ENCODE results near the gene LMTK3. TPM values are rescaled to one million over a fixed set of nuclear protein-coding genes. Genes with fewer than 3 reads are reported as not detected.

The LMTK3 gene
- total RNA-seq, 1 experiment from 2014 or later, result not detected

DNA sequence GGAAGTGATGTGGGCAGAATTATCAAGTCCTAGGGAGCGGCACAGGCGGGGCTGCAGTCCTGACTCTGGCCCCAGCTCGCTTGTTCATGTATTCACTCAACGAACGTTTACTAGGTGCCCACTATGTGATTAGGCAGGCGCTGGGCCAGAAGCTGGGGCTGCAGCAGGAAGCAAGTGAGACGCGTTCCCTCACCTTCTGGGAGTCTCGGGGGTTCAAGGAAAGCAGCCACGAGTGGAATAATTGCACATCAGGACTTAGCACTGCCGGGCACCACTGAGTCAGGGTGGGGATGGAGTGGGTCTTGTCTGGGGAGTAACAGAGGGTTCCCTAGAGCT is 2.5 kb upstream of the LMTK3 start:
- no peak for DNase-seq
- H3K9ac ChIP-seq (ENCODE audit: low read length), result peak overlapping the region; percentile 85
- H3K9me3 ChIP-seq (ENCODE audit: low read length), result no peaks in the 10 kb centered on the region
- H2AFZ ChIP-seq (ENCODE audit: low read length), result peak overlapping the region; percentile 98
- H3K4me3 ChIP-seq (ENCODE audit: low read length), result peak overlapping the region; percentile 78; the same call in 1 of the 2 replicates
- H3K4me2 ChIP-seq (ENCODE audit: low read depth, low read length, poor library complexity, severe bottlenecking), result peak overlapping the region; percentile 94
- peaks cover 26% of the 10 kb centered on the region for H3K4me1 ChIP-seq (ENCODE audit: low read length)
- H3K79me2 ChIP-seq (ENCODE audit: low read length), result no peaks in the 10 kb centered on the region
- H3K9me2 ChIP-seq (replicated peaks; ENCODE audit: insufficient read depth, low read length), result no peaks in the 10 kb centered on the region
- no peaks in the 10 kb centered on the region for H3K36me3 ChIP-seq (ENCODE audit: insufficient read depth, low read length)
- H3K27ac ChIP-seq (ENCODE audit: low read length), result no peak overlapping the region
- H4K20me1 ChIP-seq (ENCODE audit: insufficient read depth, low read depth, low read length), result no peaks in the 10 kb centered on the region
- no peaks in the 10 kb centered on the region for H3K27me3 ChIP-seq (ENCODE audit: low read length)

DNA sequence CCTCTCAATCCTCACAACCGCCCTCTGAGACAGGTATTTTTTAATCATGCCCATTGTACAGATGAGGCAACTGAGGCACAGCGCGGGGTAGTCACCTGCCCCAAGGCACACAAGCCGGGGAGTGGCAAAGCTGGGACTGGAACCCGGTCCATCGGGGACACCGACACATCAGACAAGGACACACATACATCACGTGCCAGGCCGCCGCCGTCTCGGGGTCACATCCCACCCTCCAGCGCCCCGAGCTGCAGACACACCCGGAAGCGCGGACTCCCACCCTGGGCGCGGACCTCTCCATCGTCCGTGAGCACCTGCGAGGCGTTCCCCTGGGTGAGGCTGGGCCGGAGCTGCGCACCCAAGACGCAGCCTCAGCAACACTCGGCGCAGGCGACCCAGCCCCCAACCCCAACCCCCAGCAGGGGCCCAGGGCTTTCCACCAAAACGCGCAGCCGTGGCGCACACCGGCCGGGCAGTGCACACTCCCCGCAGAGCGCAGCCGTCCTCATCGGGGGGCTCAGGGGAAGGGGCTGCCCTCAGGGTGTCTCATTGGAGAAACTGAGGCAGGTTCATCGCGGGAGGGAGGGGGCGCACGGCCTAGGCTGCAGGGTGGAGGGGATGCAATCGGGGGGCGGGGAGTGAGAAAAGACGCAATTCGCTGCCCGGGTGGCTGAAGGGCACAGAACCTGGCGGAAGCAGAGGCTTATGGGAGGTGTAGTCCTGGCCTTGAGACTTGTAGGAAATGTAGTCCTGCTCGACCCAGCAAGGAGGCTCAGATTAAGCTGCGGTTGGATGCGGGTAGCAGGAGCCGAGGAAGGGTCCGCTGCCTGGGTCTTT is 1.9 kb upstream of the LMTK3 start:
- Histone ChIP-seq H3K27ac (ENCODE audit: low read length) (0 out of 2 replicates have a peak overlapping the region, but pooled peaks have one; percentile 32), H3K9me3 (ENCODE audit: low read length) (no peaks in the 10 kb centered on the region), H3K4me1 (ENCODE audit: low read length) (peaks cover 26% of the 10 kb centered on the region), H4K20me1 (ENCODE audit: insufficient read depth, low read depth, low read length) (no peaks in the 10 kb centered on the region), H2AFZ (ENCODE audit: low read length) (peak overlapping the region; percentile 98), H3K27me3 (ENCODE audit: low read length) (no peaks in the 10 kb centered on the region), H3K79me2 (ENCODE audit: low read length) (no peaks in the 10 kb centered on the region), H3K4me2 (ENCODE audit: low read depth, low read length, poor library complexity, severe bottlenecking) (peak overlapping the region; percentile 94), H3K4me3 (ENCODE audit: low read length) (peak overlapping the region; percentile 78), H3K9ac (ENCODE audit: low read length) (peak overlapping the region; percentile 85), H3K36me3 (ENCODE audit: insufficient read depth, low read length) (no peaks in the 10 kb centered on the region), H3K9me2 (replicated peaks; ENCODE audit: insufficient read depth, low read length) (no peaks in the 10 kb centered on the region)
- DNase-seq, result peak; percentile 92

DNA sequence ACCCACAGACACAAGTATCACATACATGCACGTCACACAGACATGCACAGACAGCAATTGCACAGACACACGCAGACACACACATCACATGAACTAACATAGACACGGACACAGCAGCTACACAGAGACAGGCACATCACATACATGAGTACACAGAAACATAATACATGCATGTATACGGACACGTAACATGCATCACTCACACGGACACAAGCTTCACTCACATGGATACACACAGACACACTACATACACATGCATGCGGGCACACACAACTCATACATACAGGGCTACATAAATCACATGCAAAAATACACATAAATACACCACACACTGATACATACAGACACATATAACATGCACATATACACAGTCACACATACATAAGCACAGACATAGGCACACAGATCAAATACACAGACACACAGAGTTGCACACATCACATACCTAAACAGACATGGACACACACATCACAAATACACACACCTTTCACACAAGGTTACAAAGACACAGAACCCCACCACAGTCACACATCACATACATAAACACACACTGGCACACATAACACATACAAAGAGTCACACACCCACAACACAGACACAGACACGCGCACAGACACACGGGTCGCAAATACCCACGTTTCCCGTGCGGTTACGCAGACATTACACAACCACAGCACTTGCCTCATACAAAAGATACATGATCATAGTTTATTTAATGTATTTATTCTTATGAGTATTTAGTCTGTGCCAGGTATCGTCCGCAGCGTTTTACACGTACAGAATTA is 1.1 kb upstream of the LMTK3 start:
- Histone ChIP-seq H3K36me3 (ENCODE audit: insufficient read depth, low read length) (no peaks in the 10 kb centered on the region), H3K27ac (ENCODE audit: low read length) (no peak overlapping the region), H3K79me2 (ENCODE audit: low read length) (no peaks in the 10 kb centered on the region), H3K9me2 (replicated peaks; ENCODE audit: insufficient read depth, low read length) (no peaks in the 10 kb centered on the region), H3K4me3 (ENCODE audit: low read length) (peak overlapping the region; percentile 78), H3K9ac (ENCODE audit: low read length) (peak overlapping the region; percentile 85), H3K4me1 (ENCODE audit: low read length) (peaks cover 26% of the 10 kb centered on the region), H3K9me3 (ENCODE audit: low read length) (no peaks in the 10 kb centered on the region), H3K27me3 (ENCODE audit: low read length) (no peaks in the 10 kb centered on the region), H4K20me1 (ENCODE audit: insufficient read depth, low read depth, low read length) (no peaks in the 10 kb centered on the region), H3K4me2 (ENCODE audit: low read depth, low read length, poor library complexity, severe bottlenecking) (peak overlapping the region; percentile 94), H2AFZ (ENCODE audit: low read length) (peak overlapping the region; percentile 98; the same call in 1 of the 2 replicates)
- no peak for DNase-seq

DNA sequence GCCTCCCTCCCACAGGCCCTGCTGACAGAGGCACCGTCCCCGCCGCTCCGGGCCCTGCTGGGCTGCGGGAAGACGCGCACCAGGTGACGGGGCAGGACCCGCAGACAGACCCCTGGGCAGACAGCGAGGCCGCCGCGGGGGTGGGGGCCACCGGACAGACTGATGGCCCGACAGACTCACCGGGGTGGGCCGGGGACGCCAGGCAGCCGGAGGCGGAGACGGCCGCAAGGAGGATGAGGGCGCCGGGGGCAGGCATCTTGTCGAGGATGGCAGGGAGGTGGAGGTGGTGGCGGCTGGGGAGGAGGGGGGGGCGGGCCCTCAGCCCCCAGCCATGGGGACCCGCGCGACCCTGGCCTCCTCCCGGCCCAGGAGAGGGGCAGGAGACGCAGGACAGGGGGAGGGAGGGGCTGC is 309 bp downstream of the LMTK3 start:
- no peaks in the 10 kb centered on the region for H3K9me3 ChIP-seq (ENCODE audit: low read length)
- H3K9ac ChIP-seq (ENCODE audit: low read length), result no peak overlapping the region
- no peaks in the 10 kb centered on the region for H3K9me2 ChIP-seq (replicated peaks; ENCODE audit: insufficient read depth, low read length)
- no peaks in the 10 kb centered on the region for H3K36me3 ChIP-seq (ENCODE audit: insufficient read depth, low read length)
- H4K20me1 ChIP-seq (ENCODE audit: insufficient read depth, low read depth, low read length), result no peaks in the 10 kb centered on the region
- no peak for DNase-seq
- peaks cover 23% of the 10 kb centered on the region for H3K4me1 ChIP-seq (ENCODE audit: low read length)
- no peak overlapping the region for H3K4me3 ChIP-seq (ENCODE audit: low read length)
- no peak overlapping the region for H3K27ac ChIP-seq (ENCODE audit: low read length)
- no peaks in the 10 kb centered on the region for H3K27me3 ChIP-seq (ENCODE audit: low read length)
- H2AFZ ChIP-seq (ENCODE audit: low read length), result no peak overlapping the region
- H3K79me2 ChIP-seq (ENCODE audit: low read length), result no peaks in the 10 kb centered on the region
- H3K4me2 ChIP-seq (ENCODE audit: low read depth, low read length, poor library complexity, severe bottlenecking), result no peak overlapping the region

DNA sequence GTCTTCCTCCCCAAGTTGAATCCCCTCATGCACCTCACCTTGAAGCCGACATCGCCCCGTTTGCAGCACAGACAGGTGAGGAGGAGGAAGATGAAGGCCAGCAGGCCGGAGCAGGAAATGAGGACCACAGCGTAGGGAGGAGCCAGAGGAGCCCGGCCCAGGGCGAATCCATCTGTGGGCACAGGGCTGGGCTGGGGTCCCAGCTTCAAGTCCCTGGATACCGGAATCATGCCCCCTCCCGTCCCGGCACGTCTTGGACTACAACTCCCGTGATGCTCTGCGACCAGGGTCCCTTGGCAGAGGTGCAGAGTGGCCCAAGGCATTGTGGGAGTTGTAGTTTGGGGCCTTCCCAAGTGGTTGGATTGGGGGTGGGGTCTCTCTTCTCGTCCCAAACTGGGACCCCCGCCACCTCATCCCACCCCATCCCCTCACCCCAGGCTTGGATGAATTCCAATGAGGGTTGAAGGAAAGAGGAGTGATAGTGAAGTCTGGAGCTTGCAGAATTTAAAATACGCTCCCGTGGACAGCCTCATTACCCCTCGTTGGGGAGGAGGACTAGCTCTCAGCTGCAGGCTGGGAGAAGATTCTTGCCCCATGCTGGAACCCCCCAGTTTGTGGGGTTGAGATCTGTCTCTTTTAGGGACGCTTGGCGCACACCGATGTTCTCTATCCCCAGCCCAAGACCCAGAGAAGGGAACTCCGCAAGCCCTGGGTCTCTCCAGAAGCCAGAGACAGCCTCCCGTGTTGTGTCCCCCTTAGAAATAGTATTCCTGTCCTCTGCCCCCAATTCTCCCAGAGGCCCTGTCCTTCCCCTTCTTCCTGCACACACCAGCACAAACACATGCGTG is 990 bp downstream of the LMTK3 start:
- no peak overlapping the region for H3K4me2 ChIP-seq (ENCODE audit: low read depth, low read length, poor library complexity, severe bottlenecking)
- H3K27ac ChIP-seq (ENCODE audit: low read length), result no peak overlapping the region
- H3K36me3 ChIP-seq (ENCODE audit: insufficient read depth, low read length), result no peaks in the 10 kb centered on the region
- no peaks in the 10 kb centered on the region for H4K20me1 ChIP-seq (ENCODE audit: insufficient read depth, low read depth, low read length)
- no peaks in the 10 kb centered on the region for H3K9me2 ChIP-seq (replicated peaks; ENCODE audit: insufficient read depth, low read length)
- H2AFZ ChIP-seq (ENCODE audit: low read length), result no peak overlapping the region
- peak; percentile 76 for DNase-seq
- no peaks in the 10 kb centered on the region for H3K79me2 ChIP-seq (ENCODE audit: low read length)
- no peaks in the 10 kb centered on the region for H3K9me3 ChIP-seq (ENCODE audit: low read length)
- no peaks in the 10 kb centered on the region for H3K27me3 ChIP-seq (ENCODE audit: low read length)
- H3K9ac ChIP-seq (ENCODE audit: low read length), result no peak overlapping the region
- H3K4me1 ChIP-seq (ENCODE audit: low read length), result peaks cover 23% of the 10 kb centered on the region
- no peak overlapping the region for H3K4me3 ChIP-seq (ENCODE audit: low read length)

DNA sequence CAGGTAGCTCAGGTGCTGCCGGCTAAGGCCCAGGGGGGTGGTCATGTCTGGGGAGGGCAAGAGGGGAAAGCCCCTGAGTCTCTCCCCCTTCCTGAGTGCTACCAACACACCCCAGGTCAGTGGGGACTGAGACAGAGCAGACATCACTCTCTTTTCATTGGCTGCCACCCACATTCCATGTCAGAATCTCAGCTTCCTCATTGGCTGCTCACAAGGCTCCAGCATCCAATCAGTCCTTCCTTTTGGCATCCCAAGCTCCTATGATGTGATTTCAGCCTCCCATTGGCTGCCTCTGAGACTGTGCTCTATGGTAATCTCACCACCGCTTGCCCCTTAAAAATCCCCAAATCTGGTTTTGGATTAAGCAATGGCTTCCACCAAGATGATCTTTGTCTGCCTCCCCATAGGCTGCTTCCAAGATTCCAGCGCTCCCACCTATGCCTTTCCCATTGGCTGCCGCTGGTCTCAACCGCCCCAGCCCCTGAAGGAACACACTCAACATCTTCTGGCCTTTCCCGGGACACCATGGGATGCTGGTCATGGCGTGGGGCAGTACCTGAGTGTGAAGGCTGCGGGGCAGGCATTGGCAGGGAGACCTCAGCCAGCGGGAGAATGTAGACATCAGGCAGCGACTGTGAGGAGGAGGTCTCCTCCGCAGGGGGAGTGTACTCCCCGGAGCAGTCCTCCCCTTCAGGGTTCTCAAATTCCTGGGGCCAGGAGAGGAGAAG is 2.0 kb downstream of the LMTK3 start:
- no peaks in the 10 kb centered on the region for H3K9me2 ChIP-seq (replicated peaks; ENCODE audit: insufficient read depth, low read length)
- H3K27ac ChIP-seq (ENCODE audit: low read length), result no peak overlapping the region
- H3K4me3 ChIP-seq (ENCODE audit: low read length), result no peak overlapping the region
- H2AFZ ChIP-seq (ENCODE audit: low read length), result no peak overlapping the region
- H3K4me1 ChIP-seq (ENCODE audit: low read length), result peaks cover 23% of the 10 kb centered on the region
- H3K9me3 ChIP-seq (ENCODE audit: low read length), result no peaks in the 10 kb centered on the region
- no peaks in the 10 kb centered on the region for H3K79me2 ChIP-seq (ENCODE audit: low read length)
- H4K20me1 ChIP-seq (ENCODE audit: insufficient read depth, low read depth, low read length), result no peaks in the 10 kb centered on the region
- no peaks in the 10 kb centered on the region for H3K27me3 ChIP-seq (ENCODE audit: low read length)
- H3K36me3 ChIP-seq (ENCODE audit: insufficient read depth, low read length), result no peaks in the 10 kb centered on the region
- H3K9ac ChIP-seq (ENCODE audit: low read length), result no peak overlapping the region
- DNase-seq, result peak; percentile 70
- H3K4me2 ChIP-seq (ENCODE audit: low read depth, low read length, poor library complexity, severe bottlenecking), result no peak overlapping the region

DNA sequence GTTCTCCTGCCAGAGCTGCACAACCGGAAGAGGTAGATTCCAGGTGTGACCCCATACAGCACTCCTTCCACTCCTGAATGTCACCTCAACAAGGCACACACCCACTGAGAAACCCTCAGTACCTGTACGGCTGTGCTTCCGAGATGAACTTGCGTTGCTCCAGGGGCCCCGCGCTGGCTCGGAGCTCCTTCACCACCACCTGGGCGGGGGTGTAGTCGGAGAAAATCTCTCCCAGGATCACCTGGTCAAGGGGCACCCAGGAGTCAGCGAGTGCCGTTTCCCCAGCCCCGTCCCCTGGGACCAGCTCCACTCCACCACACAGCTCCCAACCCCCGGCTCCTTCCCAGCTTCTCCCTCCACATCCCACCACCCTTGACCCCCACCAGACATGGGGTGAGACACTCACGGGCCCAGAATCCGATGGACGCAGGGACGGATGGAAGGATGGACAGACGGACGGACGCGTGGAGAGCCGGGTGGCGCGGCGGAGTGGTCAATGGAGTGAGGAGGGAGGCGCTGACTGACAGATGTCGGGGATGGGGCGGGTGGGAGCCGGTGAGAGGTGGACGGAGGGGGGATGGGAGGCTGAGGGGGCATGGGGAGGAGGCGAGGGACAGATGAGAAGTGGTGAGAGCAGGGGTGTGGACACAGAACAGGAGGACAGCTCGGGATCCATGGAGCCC is 2.8 kb downstream of the LMTK3 start:
- Histone ChIP-seq H3K4me2 (ENCODE audit: low read depth, low read length, poor library complexity, severe bottlenecking) (no peak overlapping the region), H4K20me1 (ENCODE audit: insufficient read depth, low read depth, low read length) (no peaks in the 10 kb centered on the region), H3K27ac (ENCODE audit: low read length) (no peak overlapping the region), H3K9me3 (ENCODE audit: low read length) (no peaks in the 10 kb centered on the region), H3K79me2 (ENCODE audit: low read length) (no peaks in the 10 kb centered on the region), H3K4me3 (ENCODE audit: low read length) (no peak overlapping the region), H3K27me3 (ENCODE audit: low read length) (no peaks in the 10 kb centered on the region), H3K36me3 (ENCODE audit: insufficient read depth, low read length) (no peaks in the 10 kb centered on the region), H3K4me1 (ENCODE audit: low read length) (peaks cover 20% of the 10 kb centered on the region), H2AFZ (ENCODE audit: low read length) (no peak overlapping the region), H3K9me2 (replicated peaks; ENCODE audit: insufficient read depth, low read length) (no peaks in the 10 kb centered on the region), H3K9ac (ENCODE audit: low read length) (no peak overlapping the region)
- DNase-seq, result peak; percentile 28

All from Karpas-422 (cell line).